ENCODE results near the gene KCTD7.
"Not testable (repeated sequence)": the region's sequence is repeated elsewhere in the genome, so short reads cannot be mapped to it uniquely, and the experiment has no call there.

KCTD7 gene

GRCh38 chr7:66654275-66655112 is 25.8 kb downstream of the KCTD7 start:
- DNase-seq: peak; percentile 97

GRCh38 chr7:66655113-66655806 is 26.6 kb downstream of the KCTD7 start:
- DNase-seq: not testable (repeated sequence)

- DNase-seq: not testable (repeated sequence)
Observed at GRCh38 chr7:66655826-66656485, 27.3 kb downstream of the KCTD7 start.

GRCh38 chr7:66657798-66658197 is 29.1 kb downstream of the KCTD7 start:
- no peak for DNase-seq

- DNase-seq: no peak
Observed at GRCh38 chr7:66662646-66663264, 34.1 kb downstream of the KCTD7 start.

- no peak for DNase-seq
Observed at GRCh38 chr7:66664590-66665293, 36.1 kb downstream of the KCTD7 start.

GRCh38 chr7:66666313-66666952 is 37.8 kb downstream of the KCTD7 start:
- no peak for DNase-seq

GRCh38 chr7:66667023-66667728 is 38.5 kb downstream of the KCTD7 start:
- DNase-seq: no peak

GRCh38 chr7:66668112-66668511 is 39.4 kb downstream of the KCTD7 start:
- DNase-seq: no peak

GRCh38 chr7:66668677-66669076 is 40.0 kb downstream of the KCTD7 start:
- no peak for DNase-seq

GRCh38 chr7:66669088-66669487 is 40.4 kb downstream of the KCTD7 start:
- no peak for DNase-seq

- DNase-seq: no peak
Observed at GRCh38 chr7:66669496-66669895, 40.8 kb downstream of the KCTD7 start.

GRCh38 chr7:66671034-66671433 is 42.4 kb downstream of the KCTD7 start:
- no peak for DNase-seq

GRCh38 chr7:66671486-66671885 is 42.8 kb downstream of the KCTD7 start:
- not testable (repeated sequence) for DNase-seq

- DNase-seq: not testable (repeated sequence)
Observed at GRCh38 chr7:66672432-66673123, 43.9 kb downstream of the KCTD7 start.

- not testable (repeated sequence) for DNase-seq
Observed at GRCh38 chr7:66673124-66673640, 44.5 kb downstream of the KCTD7 start.

- DNase-seq: no peak
Observed at GRCh38 chr7:66679633-66680244, 51.1 kb downstream of the KCTD7 start.

GRCh38 chr7:66681491-66682349 is 53.0 kb downstream of the KCTD7 start:
- DNase-seq: peak; percentile 94

All from central memory CD4-positive, alpha-beta T cell (primary cell).